ENCODE data around the gene CTIF.
"Not testable (repeated sequence)": the region's sequence is repeated elsewhere in the genome, so short reads cannot be mapped to it uniquely, and the experiment has no call there.

The CTIF gene

GRCh38 chr18:48860269-48861180, 321.7 kb downstream of the CTIF start:
- DNase-seq, result no peak

- no peak for DNase-seq
Observed at GRCh38 chr18:48861181-48861708, 322.4 kb downstream of the CTIF start.

- DNase-seq, result no peak
Observed at GRCh38 chr18:48862132-48862531, 323.3 kb downstream of the CTIF start.

- DNase-seq, result no peak
Observed at GRCh38 chr18:48862678-48863270, 323.9 kb downstream of the CTIF start.

GRCh38 chr18:48863432-48864065, 324.7 kb downstream of the CTIF start:
- DNase-seq, result no peak

GRCh38 chr18:48864876-48865275, 326.0 kb downstream of the CTIF start:
- DNase-seq, result no peak

- no peak for DNase-seq
Observed at GRCh38 chr18:48866028-48866733, 327.4 kb downstream of the CTIF start.

- no peak for DNase-seq
Observed at GRCh38 chr18:48866856-48867255, 328.0 kb downstream of the CTIF start.

GRCh38 chr18:48867978-48868377, 329.1 kb downstream of the CTIF start:
- no peak for DNase-seq

GRCh38 chr18:48868468-48869466, 329.9 kb downstream of the CTIF start:
- peak; percentile 92 for DNase-seq

- no peak for DNase-seq
Observed at GRCh38 chr18:48869591-48869990, 330.8 kb downstream of the CTIF start.

GRCh38 chr18:48870926-48871325, 332.1 kb downstream of the CTIF start:
- DNase-seq, result not testable (repeated sequence)

GRCh38 chr18:48871391-48872166, 332.7 kb downstream of the CTIF start:
- no peak for DNase-seq

GRCh38 chr18:48872234-48873145, 333.7 kb downstream of the CTIF start:
- no peak for DNase-seq

- DNase-seq, result no peak
Observed at GRCh38 chr18:48874233-48874632, 335.4 kb downstream of the CTIF start.

- no peak for DNase-seq
Observed at GRCh38 chr18:48874701-48875162, 335.9 kb downstream of the CTIF start.

GRCh38 chr18:48875314-48875941, 336.6 kb downstream of the CTIF start:
- no peak for DNase-seq

GRCh38 chr18:48875942-48876511, 337.2 kb downstream of the CTIF start:
- DNase-seq, result no peak

- DNase-seq, result no peak
Observed at GRCh38 chr18:48876590-48876989, 337.8 kb downstream of the CTIF start.

All from activated CD4-positive, alpha-beta T cell treated with anti-CD3 and anti-CD28 coated beads, Interleukin-2, Interleukin-6, amounts not matched to agents 100 ng/mL and 50 ng/mL, durations not matched to agents 16 hours and 8 hours (primary cell).